GM19438 (cell line): ENCODE measurements around the gene C11orf91.
"Not testable (repeated sequence)": the region's sequence is repeated elsewhere in the genome, so short reads cannot be mapped to it uniquely, and the experiment has no call there.

Experiments used
- ATAC-seq: cut with Tn5 transposase; IDR thresholded peaks from one replicate; pipeline ENCODE4 v1.9.1; 2021; ENCODE audit warnings: low read depth; ENCODE audit not compliant: unreplicated experiment

C11orf91 gene

DNA sequence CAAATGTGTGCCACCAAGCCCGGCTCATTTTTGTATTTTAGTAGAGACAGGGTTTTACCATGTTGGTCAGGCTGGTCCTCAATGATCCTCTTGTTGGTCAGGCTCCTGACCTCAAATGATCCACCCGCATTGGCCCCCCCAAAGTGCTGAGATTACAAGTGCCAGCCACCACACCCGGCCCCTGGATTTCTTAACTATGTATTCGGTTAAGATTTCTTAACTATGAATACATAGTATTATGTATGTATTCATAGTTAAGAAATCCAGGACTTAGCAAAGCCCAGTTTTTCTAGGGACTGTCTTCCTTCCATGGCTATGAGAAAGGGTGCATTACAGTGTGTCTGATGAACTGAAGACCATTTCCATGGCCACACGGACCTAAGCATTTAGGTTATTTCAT, 1.7 kb downstream of the C11orf91 start:
- no peak for ATAC-seq

DNA sequence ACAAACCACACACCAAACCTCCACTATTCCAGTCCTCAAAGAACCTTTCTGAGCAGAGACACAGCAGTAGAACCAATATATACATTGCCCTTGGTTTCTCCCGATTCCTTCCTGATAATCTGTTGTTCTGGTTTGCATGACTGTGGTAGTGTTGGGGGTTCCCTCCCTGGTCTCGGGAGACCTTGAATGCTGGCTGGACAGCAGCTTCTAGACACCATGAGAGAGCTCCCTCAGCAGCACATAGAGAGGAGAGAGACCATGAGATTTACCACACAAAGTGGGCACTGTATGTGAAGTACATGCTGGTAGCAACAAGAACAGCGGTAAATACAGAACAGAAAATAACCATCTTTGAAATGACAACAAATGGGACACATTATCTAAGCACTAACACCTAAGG, 2.6 kb downstream of the C11orf91 start:
- ATAC-seq: no peak

DNA sequence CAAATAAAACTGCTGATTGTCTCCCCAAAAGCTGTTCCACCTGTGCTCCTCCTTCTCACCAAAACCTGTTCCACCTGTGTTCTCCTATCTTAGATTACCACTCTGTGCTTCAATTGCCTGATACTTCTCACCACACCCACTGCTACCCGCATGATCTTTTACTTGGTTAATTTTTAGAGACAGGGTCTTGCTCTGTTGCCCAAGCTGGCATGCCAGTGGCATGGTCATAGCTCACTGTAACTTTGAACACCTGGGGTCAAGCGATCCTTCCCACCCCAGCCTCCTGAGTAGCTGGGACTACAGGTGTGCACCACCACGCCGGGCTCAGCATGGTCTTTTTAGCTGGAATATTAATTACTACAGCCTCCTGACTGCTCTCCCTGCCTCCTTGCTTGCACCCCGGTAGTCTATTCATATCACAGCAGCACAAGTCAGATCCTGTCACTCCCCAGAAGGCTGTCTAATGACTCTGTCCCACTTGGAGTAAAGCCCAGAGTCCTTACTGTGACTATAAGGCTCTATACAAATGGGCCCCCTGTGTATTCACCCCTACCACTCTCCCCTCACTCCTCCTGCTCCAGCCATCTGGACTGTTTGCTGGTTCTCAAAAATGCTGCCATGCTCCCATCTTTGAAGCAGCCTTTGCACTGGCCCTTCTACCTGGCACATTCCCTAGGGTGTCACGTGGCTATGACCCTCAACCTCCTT, 3.5 kb downstream of the C11orf91 start:
- no peak for ATAC-seq

DNA sequence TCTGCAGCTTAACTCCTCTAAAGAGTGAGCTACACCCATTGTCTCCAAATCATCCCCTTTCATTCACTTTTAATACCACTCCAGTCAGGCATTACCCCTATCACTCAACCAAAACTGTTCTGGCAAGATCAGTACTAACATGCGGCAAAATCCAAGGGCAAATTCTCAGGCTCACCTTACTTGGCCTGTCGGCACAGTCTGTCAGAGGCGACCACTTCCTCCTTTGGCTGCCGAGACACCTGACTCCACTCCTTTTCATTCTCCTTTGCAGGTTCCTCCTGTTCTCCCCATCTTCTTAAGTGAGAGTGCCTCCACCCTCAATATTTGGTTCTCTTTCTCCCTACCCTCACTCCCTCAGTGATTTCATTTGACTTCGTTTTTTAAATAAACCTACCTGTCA, 4.2 kb downstream of the C11orf91 start:
- ATAC-seq: no peak

DNA sequence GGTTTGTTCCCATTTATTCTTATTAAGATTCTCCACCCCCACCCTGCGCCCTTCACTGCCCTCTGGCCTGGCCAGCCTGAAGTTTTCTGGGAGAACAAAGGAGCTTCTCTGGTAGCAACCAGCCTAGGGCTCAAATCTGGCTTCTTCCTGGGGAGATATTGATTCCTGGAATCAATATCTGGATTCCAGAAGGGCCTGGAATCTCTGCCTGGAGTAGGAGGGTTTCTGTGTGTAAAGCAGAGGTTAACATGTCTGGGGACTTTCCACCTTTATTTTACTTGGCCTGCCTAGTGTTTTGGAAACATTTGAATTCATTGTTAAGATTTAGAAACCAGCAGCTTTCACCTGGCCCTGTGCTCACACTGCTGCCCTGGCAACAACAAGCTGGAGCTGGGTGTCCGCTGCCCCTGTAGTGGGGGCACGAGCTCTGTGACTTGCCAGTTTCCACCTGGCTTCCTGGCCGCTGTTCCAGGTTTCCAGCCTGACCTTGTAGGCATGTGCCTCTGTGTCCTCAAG, 5.5 kb downstream of the C11orf91 start:
- ATAC-seq: no peak

DNA sequence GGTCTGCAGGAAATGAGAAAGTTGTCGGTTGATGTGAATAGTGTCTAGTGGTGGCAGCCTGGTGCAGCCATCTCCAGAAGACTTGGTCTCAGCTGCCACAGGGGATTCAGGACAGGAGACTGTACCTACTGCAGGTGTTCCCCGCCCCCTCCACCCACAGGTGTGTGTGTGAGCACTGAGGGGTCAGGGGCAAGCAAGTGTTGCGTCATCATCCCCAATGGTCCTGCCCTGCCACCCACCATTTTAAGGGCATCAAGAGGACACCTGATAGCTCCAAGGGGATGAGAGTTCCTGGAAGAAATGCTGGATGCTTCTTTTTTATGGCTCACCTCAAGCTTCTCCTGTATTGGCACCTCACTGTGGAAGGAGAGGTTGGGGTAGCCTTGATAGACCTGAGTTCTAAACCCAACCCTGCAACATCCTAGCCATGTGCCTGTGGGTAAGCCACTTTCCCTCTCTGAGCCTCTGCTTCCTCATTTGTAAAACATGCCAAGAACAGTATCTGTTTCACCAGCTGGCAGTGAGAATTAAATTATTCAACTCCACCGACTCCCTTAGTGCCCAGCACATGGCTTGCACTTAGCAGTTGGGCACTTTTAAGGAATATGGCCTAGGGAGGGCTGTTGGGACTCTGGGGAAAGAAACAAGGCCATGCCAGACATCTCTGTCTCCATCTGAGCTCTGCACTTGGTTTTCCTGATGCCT, 6.1 kb downstream of the C11orf91 start:
- no peak for ATAC-seq

DNA sequence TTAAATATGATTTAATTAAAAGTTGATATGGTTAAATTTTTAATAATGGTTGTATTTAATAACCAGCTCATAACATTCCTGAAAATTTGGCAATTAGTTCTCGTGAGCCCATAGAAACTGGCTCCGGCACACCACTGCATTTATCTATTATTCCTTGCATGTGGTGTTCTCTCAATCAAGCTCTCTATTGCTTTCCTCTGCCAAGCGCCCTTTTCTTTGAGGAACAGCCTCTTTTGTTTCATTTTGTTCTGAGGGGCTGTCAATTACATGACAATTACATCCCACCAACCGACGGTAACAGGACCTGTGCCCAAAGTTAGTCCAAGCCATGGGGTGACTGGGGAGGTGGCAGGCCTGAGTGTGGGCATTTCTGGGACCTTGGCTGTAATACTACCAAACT, 8.1 kb downstream of the C11orf91 start:
- no peak for ATAC-seq

DNA sequence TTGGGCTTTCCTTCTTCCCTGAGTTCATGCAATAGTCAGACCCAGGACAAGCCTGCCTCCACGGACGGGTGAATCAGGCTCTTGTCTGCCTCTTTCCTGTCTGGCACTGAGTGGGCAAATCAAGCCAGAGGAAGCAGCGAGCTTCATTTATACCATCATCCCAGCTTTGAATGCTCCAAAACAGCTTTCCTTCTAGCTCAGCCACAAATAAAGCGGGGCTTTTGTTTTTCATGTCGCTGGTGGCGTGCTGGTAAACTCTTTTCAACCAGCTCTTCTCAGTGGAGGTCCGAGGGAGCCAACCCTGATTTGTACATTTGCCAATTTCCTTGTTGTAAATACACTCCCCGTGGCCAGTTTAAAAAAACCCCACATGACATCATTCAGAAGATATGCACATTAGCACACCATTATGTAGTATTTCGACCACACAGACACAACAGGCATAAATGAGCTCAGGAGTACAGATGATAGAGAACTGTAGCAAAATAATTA, 8.6 kb downstream of the C11orf91 start:
- no peak for ATAC-seq

DNA sequence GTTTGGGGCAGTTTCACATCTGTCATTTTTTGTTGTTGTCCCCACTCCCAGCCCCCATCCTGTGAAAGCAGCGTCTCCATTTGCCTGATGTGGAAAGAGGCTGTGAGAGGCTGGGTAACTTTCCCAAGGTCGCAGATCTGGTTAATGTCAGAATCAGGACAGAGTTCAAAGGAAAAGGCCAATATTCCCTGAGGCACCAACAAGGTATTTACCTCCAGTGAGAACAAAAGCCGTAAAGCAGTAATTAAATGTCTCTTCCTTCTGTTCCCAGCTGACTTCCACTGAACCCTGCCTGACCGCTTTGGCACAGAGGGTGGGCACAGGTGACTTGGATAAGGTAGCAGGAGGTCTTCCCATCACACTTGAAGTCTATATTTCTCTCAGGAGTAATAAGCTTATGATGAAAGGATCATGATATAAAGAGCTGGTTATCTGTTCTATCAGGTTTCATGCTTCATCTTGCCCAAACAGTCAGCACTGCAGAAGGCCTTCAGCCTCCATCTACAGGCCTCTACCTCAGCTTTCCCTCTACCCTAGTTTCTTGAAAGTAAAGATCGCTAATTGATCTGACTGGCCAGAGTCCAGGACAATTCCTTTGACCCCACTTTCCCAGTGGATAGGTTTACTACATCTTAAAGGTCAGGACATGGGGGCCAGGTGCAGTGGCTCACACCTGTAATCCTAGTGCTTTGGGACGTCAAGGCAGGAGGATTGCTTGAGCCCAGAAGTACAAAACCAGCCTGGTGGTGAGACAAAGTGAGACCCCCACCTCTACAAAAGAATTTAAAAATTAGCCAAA, 9.4 kb downstream of the C11orf91 start:
- no peak for ATAC-seq

DNA sequence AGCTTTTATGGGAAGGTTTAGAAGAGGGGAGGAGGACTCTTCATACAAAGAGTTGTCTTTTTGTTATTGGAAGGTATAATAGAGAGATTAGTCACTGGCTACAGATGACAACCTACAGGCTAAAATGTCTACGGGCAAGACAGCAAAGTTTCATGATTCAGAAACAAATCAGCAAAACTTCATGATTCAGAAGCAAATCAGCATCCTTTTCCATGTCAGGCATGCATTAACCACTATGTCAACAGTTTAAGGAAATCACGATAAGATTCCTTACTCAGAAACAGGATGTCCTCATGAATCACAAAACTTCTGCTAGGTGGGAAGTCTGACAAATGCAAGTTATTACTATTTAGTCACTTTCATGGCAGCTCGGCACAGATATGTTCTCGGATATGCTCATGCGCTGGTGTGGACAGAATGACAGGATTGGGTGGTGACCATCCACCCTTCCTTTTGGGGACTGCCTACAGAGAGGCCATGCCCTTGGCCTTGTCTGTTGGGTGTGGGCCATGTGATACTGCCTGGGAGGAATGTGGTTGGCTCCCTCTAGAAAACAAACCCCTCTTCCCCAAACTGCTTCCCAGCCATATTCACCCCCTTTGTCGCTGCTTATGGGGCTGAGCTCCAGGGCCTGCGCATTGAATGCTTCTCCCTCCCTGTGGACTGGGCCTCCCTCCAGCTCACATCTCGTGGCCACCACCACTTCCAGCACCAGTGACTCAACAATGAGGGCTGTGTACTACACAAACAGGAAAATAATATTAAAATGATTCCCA, 10.1 kb downstream of the C11orf91 start:
- ATAC-seq: no peak

DNA sequence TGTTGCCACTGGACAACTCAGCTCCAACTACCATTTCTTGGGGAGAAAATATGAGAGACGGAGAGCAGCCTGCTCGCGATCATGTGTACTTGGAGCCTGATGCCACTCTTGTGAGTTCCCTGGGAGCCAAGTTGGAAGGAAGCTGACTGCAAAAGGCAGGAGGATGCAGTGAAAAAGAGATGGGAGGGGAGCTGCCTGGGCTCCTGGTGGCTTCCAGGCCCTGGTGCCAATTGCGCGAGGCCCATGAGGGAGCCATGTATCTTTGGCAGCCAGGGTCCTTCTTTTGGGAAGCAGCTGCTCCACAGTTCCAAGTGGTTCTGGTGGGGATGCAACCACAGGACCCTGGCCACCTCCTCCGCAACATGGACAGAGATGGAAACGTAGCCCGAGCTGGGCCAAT, 11.1 kb downstream of the C11orf91 start:
- ATAC-seq: no peak

DNA sequence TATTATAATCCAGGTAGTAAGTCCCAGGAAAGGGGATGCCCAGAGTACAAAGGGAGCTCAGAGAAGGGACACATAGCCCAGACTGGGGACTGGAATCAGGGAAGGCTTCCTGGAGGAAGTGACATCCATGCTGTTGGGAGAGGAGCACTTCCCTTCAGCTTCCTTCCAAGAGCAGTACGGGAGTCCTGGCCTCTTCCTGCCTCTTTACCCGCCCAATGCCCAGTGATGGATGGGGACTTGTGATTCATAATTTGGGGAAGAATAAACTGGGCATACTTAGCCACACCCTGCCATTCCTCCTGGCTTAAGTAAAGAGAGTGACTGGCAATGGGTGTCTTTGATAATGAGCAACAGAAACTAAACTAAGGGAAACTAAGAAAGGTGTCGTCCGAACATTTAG, 11.5 kb downstream of the C11orf91 start:
- no peak for ATAC-seq

DNA sequence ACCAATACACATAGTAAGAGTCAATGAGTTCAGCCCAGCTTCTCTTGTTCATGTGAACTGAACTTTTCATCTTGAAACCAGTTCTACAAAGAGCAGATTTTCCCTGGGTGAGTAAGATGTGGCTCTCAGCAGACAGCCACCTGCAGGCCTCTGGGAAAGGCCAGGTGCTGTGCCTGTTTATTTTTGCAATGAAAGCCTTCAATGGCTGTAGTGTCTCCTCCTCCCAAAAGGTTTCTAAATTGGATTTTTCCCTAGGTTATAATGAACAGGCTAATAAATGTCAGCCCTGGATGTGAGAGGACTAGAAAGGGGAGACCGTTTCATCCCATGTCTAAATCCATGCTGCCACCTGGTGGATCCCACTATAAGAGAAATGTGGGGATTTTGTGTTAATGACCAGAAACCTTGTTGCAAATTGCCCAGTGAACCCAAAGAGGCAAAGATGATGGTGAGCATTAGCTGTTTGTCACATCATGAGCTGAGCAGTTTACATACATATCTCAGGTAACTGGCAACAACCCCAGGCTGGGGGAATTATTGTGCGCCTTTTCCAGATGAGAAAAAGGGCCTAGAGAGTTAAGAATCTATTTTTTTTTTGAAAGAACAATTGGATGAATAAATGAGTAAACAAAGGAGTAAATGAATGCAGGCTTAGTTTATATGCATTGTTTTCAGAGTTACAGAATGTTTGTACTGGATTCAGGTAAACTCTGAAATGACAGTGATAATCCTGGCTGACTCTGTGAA, 12.7 kb downstream of the C11orf91 start:
- ATAC-seq: no peak

DNA sequence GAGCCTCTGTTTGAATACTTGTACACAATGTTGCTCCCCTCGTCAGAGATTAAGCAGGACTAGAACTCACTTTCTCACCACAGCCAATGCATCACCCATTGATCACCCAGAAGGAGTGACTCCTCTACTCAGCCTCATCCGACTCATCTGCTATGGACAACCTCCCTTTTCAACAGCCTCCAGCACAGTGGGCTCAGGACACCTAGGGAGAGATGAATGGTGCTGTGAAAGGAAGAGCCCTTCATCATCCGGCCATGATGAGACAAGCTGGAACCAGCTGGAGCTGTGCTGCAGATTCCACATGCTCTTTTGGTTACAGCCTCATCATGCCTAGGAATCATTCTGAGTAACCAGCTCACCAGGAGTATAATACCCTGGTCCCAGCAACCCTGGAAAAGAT, 15.5 kb downstream of the C11orf91 start:
- no peak for ATAC-seq

DNA sequence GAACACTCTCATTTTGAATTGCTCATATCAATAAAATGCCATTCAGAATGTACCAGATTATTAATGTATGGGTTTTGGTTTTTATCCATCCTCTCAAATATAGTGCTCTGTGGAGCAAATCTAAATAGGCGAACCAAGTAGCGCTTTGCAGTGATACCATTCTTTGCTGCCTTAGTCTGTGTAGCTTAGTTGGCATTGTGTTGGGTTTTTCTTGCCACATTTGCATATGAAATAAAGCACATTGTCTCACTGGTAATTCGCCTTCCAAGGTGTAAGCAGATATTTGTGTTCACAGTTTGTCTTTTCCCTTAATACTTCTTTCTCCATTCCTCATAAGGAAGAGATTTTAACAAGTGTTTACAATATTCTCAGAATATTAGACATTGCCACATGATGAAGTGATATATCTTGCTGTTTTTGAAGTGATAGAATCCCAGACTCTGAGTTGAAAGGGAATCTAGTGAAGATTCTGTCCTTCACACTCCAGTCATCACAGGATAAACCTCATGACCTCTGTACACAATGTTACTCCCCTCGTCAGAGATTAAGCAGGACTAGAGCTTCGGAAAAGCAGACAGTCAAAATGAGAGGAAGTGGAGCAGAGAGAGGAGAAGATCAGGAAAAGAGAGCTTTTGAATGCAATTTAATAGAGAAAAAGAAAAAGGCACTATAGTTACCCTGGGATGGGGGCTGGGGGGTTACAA, 16.5 kb downstream of the C11orf91 start:
- ATAC-seq: no peak

DNA sequence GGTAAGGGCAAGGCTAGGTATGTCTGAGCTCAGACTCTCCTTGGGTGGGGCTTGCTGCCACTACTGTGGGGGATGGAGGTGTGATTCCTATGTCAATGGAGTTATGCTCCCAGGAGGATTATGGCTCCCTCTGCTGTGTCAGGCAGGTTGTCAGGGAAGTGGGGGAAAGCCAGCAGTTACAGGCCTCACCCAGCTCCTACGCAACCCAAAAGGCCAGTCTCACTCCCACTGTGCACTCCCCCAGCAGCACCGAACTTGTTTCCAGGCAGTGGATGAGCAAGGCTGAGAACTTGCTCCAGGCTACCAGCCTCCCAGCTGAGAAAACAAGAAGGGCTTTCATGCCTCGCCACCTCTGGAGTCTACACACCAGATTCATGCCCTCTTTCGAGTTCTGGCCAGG, 18.2 kb downstream of the C11orf91 start:
- no peak for ATAC-seq

DNA sequence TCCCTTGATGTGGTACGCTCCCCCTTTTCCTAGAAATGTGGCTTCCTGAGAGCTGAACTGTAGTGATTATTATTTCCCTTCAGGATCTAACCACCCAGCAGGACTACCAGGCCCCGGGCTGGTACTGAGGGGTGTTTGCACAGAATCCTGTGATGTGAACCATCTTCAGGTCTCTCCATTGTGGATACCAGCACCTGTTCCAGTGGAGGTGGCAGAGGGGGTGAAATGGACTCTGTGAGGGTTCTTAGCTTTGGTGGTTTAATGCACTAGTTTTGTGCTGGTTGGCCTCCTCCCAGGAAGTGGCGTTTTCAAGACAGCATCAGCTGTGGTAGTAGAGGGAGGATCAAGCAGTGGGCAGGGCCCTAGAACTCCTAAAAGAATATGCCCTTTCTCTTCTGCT, 18.6 kb downstream of the C11orf91 start:
- ATAC-seq: no peak

DNA sequence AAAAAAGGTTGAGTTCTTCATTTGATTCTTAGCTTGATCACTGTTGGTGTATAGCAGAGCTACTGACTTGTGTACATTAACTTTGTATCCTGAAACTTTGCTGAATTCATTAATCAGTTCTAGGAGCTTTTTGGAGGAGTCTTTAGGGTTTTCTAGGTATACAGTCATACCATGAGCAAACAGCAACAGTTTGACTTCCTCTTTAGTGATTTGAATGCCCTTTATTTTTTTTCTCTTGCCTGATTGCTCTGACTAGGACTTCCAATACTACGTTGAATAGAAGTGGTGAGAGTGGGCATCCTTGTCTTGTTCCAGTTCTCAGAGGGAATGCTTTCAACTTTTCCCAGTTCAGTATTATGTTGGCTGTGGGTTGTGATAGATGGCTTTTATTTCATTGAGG, 22.0 kb downstream of the C11orf91 start:
- ATAC-seq: not testable (repeated sequence)
